ENCODE data around the gene FNDC7. TPM values are rescaled to one million over a fixed set of nuclear protein-coding genes. Genes with fewer than 3 reads are reported as not detected.

FNDC7 gene
- total and polyA plus RNA-seq, 9 of the 15 experiments (the other 6 are each of a cell fraction or from before 2014, with no cell fraction given), result not detected

- POLR2A ChIA-PET, result no interaction called here
- in situ Hi-C loops (cut with MboI), result no loop called here
- FAIRE-seq, result no peak
These were observed 47.6 kb upstream of the FNDC7 start for GRCh38 chr1:108665067-108665466.

DNA sequence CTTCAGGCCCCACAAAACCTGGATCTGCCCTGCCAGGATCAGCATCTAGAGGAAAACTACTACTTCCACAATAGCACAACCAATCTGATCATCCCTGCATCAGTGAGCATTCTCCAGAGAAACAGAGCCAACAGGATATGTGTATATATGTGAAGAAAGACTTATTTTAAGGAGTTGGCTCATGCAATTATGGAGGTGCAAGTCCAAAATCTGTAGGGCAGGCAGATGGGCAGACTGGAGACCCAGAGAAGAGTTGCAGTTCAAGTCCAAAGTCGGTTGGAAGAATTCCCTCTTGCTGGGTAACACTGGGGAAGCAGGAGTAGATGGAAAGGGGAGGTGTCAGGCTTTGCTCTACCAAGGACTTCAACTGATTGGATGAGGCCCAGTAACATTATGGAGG is 46.9 kb upstream of the FNDC7 start:
- FAIRE-seq, result no peak
- in situ Hi-C loops (cut with MboI), result no loop called here

More at GRCh38 chr1:108665067-108665466, 47.6 kb upstream of the FNDC7 start:
- CTCF ChIA-PET (ENCODE audit: low intra/inter-chr PET ratio), result no interaction called here
- no TSS peak for BruUV-seq (replicated peaks)
- H3K9ac ChIP-seq (ENCODE audit: insufficient read depth in 1 of 2, low read depth in 2 of 2, low read length in 2 of 2), result no peak overlapping the region
- no peaks in the 10 kb centered on the region for H3K79me2 ChIP-seq (ENCODE audit: control insufficient read depth, insufficient read depth, low read length)
- H3K36me3 ChIP-seq (ENCODE audit: control insufficient read depth, insufficient read depth, low read length), result no peaks in the 10 kb centered on the region
- H2AFZ ChIP-seq (ENCODE audit: low read depth, low read length), result peak overlapping the region; percentile 64
- no peaks in the 10 kb centered on the region for H3K9me1 ChIP-seq (ENCODE audit: control insufficient read depth, insufficient read depth, low read length)
- no peak overlapping the region for H3K27ac ChIP-seq (ENCODE audit: extremely low read depth, low read depth, low read length)
- H3K9me3 ChIP-seq (replicated peaks; ENCODE audit: control insufficient read depth, insufficient read depth, low read depth, low read length), result no peaks in the 10 kb centered on the region
- WGBS (ENCODE audit: insufficient coverage, low coverage, missing lambda C conversion rate), result 9% methylated on average over 2 of the region's 2 CpGs
- H3K4me3 ChIP-seq, result no peak overlapping the region
- DNase-seq (ENCODE audit: extremely low read depth in 1 of 4, low spot score in 3 of 4) (no peak), ATAC-seq (no peak; the same call in 2 of the 3 replicates)
- intact Hi-C loops (cut with micrococcal nuclease), result no loop called here
- no peaks in the 10 kb centered on the region for H3K27me3 ChIP-seq (ENCODE audit: control insufficient read depth in 2 of 2, insufficient read depth in 2 of 2, low read length in 2 of 2)
- no peaks in the 10 kb centered on the region for H3K4me1 ChIP-seq (replicated peaks in 1 of 2; ENCODE audit: control insufficient read depth in 2 of 2, insufficient read depth in 2 of 2, low read length in 2 of 2)
- TF ChIP-seq KAT2B (IDR thresholded peaks at IDR 0.05; ENCODE audit: low read depth, low read length) (no peak), SMARCC2 (IDR thresholded peaks at IDR 0.05; ENCODE audit: low read depth) (no peak), PHF8 (IDR thresholded peaks at IDR 0.05; ENCODE audit: borderline replicate concordance, low read length) (no peak), SNIP1 (IDR thresholded peaks at IDR 0.05; ENCODE audit: low read depth) (no peak), HSF4 (CRISPR knock-in tag; IDR thresholded peaks at IDR 0.05; ENCODE audit: borderline replicate concordance) (no peak), NFYB (IDR thresholded peaks at IDR 0.05; ENCODE audit: extremely low read depth, insufficient read length) (no peak)
- no peak overlapping the region for H3K4me2 ChIP-seq (ENCODE audit: insufficient read depth, low read length)
- no peaks in the 10 kb centered on the region for H4K20me1 ChIP-seq (replicated peaks; ENCODE audit: control insufficient read depth, insufficient read depth, low read length)

More for the DNA sequence above, 46.9 kb upstream of the FNDC7 start:
- 5% methylated on average over 1 of the region's 1 CpG for WGBS (ENCODE audit: insufficient coverage, low coverage, missing lambda C conversion rate)
- no peak for TF ChIP-seq EP400 (IDR thresholded peaks at IDR 0.05)
- TF ChIP-seq, protein P1, sequence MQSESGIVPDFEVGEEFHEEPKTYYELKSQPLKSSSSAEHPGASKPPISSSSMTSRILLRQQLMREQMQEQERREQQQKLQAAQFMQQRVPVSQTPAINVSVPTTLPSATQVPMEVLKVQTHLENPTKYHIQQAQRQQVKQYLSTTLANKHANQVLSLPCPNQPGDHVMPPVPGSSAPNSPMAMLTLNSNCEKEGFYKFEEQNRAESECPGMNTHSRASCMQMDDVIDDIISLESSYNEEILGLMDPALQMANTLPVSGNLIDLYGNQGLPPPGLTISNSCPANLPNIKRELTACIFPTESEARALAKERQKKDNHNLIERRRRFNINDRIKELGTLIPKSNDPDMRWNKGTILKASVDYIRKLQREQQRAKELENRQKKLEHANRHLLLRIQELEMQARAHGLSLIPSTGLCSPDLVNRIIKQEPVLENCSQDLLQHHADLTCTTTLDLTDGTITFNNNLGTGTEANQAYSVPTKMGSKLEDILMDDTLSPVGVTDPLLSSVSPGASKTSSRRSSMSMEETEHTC (IDR thresholded peaks at IDR 0.05), result no peak
- TF ChIP-seq, protein P2, sequence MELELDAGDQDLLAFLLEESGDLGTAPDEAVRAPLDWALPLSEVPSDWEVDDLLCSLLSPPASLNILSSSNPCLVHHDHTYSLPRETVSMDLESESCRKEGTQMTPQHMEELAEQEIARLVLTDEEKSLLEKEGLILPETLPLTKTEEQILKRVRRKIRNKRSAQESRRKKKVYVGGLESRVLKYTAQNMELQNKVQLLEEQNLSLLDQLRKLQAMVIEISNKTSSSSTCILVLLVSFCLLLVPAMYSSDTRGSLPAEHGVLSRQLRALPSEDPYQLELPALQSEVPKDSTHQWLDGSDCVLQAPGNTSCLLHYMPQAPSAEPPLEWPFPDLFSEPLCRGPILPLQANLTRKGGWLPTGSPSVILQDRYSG (tag; conservative IDR thresholded peaks at IDR 0.05; ENCODE audit: low read depth), result no peak
- TF ChIP-seq BMI1 (IDR thresholded peaks at IDR 0.05; ENCODE audit: low read length), result no peak
- TF ChIP-seq CBX8 (IDR thresholded peaks at IDR 0.05; ENCODE audit: borderline replicate concordance, extremely low read depth, low read depth, low read length, poor library complexity, severe bottlenecking), result no peak
- TF ChIP-seq NCOA4 (IDR thresholded peaks at IDR 0.05; ENCODE audit: partially characterized antibody), result no peak
- no peak for TF ChIP-seq MCM7 (IDR thresholded peaks at IDR 0.05)
- no peak for TF ChIP-seq KAT7 (CRISPR knock-in tag; IDR thresholded peaks at IDR 0.05; ENCODE audit: borderline replicate concordance)
- no peak for TF ChIP-seq ZNF785 (CRISPR knock-in tag; IDR thresholded peaks at IDR 0.05)
- no peak for TF ChIP-seq ZNF239 (CRISPR knock-in tag; IDR thresholded peaks at IDR 0.05)
- TF ChIP-seq NFE2 (IDR thresholded peaks at IDR 0.05; ENCODE audit: low read depth), result no peak
- TF ChIP-seq, protein P3, sequence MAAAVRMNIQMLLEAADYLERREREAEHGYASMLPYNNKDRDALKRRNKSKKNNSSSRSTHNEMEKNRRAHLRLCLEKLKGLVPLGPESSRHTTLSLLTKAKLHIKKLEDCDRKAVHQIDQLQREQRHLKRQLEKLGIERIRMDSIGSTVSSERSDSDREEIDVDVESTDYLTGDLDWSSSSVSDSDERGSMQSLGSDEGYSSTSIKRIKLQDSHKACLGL (CRISPR knock-in tag; IDR thresholded peaks at IDR 0.05; ENCODE audit: borderline replicate concordance, poor library complexity, severe bottlenecking), result no peak
- ATAC-seq (no peak), DNase-seq (ENCODE audit: extremely low read depth in 1 of 4, low spot score in 3 of 4) (no peak)
- POLR2A ChIA-PET, result no interaction called here
- H3K27me3 ChIP-seq (ENCODE audit: control insufficient read depth in 2 of 2, insufficient read depth in 2 of 2, low read length in 2 of 2), result no peaks in the 10 kb centered on the region
- no peak overlapping the region for H2AFZ ChIP-seq (ENCODE audit: low read depth, low read length)
- no peaks in the 10 kb centered on the region for H4K20me1 ChIP-seq (replicated peaks; ENCODE audit: control insufficient read depth, insufficient read depth, low read length)
- no peak overlapping the region for H3K4me2 ChIP-seq (ENCODE audit: insufficient read depth, low read length)
- H3K9me1 ChIP-seq (ENCODE audit: control insufficient read depth, insufficient read depth, low read length), result no peaks in the 10 kb centered on the region
- H3K27ac ChIP-seq (ENCODE audit: extremely low read depth, low read depth, low read length), result no peak overlapping the region
- CTCF ChIA-PET (ENCODE audit: low intra/inter-chr PET ratio), result no interaction called here
- H3K4me1 ChIP-seq (replicated peaks in 1 of 2; ENCODE audit: control insufficient read depth in 2 of 2, insufficient read depth in 2 of 2, low read length in 2 of 2), result no peaks in the 10 kb centered on the region
- H3K36me3 ChIP-seq (ENCODE audit: control insufficient read depth, insufficient read depth, low read length), result no peaks in the 10 kb centered on the region
- no peak overlapping the region for H3K4me3 ChIP-seq
- intact Hi-C loops (cut with micrococcal nuclease), result no loop called here
- H3K79me2 ChIP-seq (ENCODE audit: control insufficient read depth, insufficient read depth, low read length), result no peaks in the 10 kb centered on the region
- H3K9me3 ChIP-seq (replicated peaks; ENCODE audit: control insufficient read depth, insufficient read depth, low read depth, low read length), result no peaks in the 10 kb centered on the region
- no peak overlapping the region for H3K9ac ChIP-seq (ENCODE audit: insufficient read depth in 1 of 2, low read depth in 2 of 2, low read length in 2 of 2)
- no TSS peak for BruUV-seq (replicated peaks)
